WTC11 (cell line): ENCODE measurements around the gene CALHM1. TPM values are rescaled to one million over a fixed set of nuclear protein-coding genes. Genes with fewer than 3 reads are reported as not detected.
"Not testable (repeated sequence)": the region's sequence is repeated elsewhere in the genome, so short reads cannot be mapped to it uniquely, and the experiment has no call there.

Source experiments
- ATAC-seq: fragments of 200-7000 bp; cut with Tn5 transposase; 2 replicates; pipeline ENCODE4 v1.10.0; 2021; ENCODE audit warnings: mild to moderate bottlenecking, moderate library complexity
- CTCF ChIA-PET: fragments of 300-600 bp; sonication (Branson Sonifier 250); formaldehyde crosslinking; loops from one replicate; lab custom pipeline; 2021; ENCODE audit warnings: antibody characterized with exemption; lab: Charles Lee
- POLR2A ChIA-PET: fragments of 350-600 bp; sonication (Branson Sonifier 250); formaldehyde crosslinking; loops from one replicate; lab custom pipeline; 2021; ENCODE audit warnings: antibody characterized with exemption; lab: Charles Lee
- DNase-seq: peaks from one replicate; pipeline ENCODE4 v3.0.0; 2021; ENCODE audit warnings: low spot score
- H3K27ac Mint-ChIP-seq: 2 replicates; pipeline ENCODE4 v1.8.0; 2021; ENCODE audit warnings: mixed read lengths
- H3K27me3 Mint-ChIP-seq: 2 replicates; pipeline ENCODE4 v1.8.0; 2021; ENCODE audit warnings: low read depth, mild to moderate bottlenecking, moderate library complexity, mixed read lengths
- H3K36me3 Mint-ChIP-seq: 2 replicates; pipeline ENCODE4 v1.8.0; 2021; ENCODE audit warnings: mixed read lengths
- H3K4me1 Mint-ChIP-seq: 2 replicates; pipeline ENCODE4 v1.8.0; 2022; ENCODE audit warnings: mixed read lengths
- H3K4me3 Mint-ChIP-seq: 2 replicates; pipeline ENCODE4 v1.8.0; 2021; ENCODE audit warnings: mild to moderate bottlenecking, moderate library complexity, mixed read lengths
- H3K9me3 Mint-ChIP-seq: 2 replicates; pipeline ENCODE4 v1.8.0; 2021; ENCODE audit warnings: mixed read lengths
- AR ChIP-seq: fragments of 250-450 bp; sonication (Bioruptor Pico); IDR thresholded peaks from 2 replicates; pipeline ENCODE4 v1.9.0; 2021; ENCODE audit warnings: mild to moderate bottlenecking
- ATF2 ChIP-seq: sonication (generic); formaldehyde crosslinking; IDR thresholded peaks from 2 replicates; pipeline ENCODE4 v1.8.1; 2022; ENCODE audit warnings: low read depth, missing genetic modification reagents, borderline replicate concordance
- CBFB ChIP-seq: sonication (generic); formaldehyde crosslinking; IDR thresholded peaks from 2 replicates; pipeline ENCODE4 v1.8.1; 2022; ENCODE audit warnings: mild to moderate bottlenecking, low read depth, missing genetic modification reagents
- CDX4 ChIP-seq: fragments of 250-450 bp; sonication (Bioruptor Pico); IDR thresholded peaks from 2 replicates; pipeline ENCODE4 v1.9.0; 2021; ENCODE audit warnings: moderate library complexity, mild to moderate bottlenecking, inconsistent platforms, borderline replicate concordance
- CTCF ChIP-seq: fragments of 200-600 bp; IDR thresholded peaks from 2 replicates; pipeline ENCODE4 v1.8.0; 2022; ENCODE audit warnings: antibody characterized with exemption
- GTF2I ChIP-seq: fragments of 250-450 bp; sonication (Bioruptor Pico); conservative IDR thresholded peaks from 2 replicates; pipeline ENCODE4 v1.4.0; 2021; ENCODE audit warnings: mild to moderate bottlenecking
- HMGA2 ChIP-seq: fragments of 250-450 bp; sonication (Bioruptor Pico); IDR thresholded peaks from 2 replicates; pipeline ENCODE4 v1.4.0; 2021; ENCODE audit warnings: mild to moderate bottlenecking, moderate library complexity
- NFYB ChIP-seq: sonication (generic); formaldehyde crosslinking; conservative IDR thresholded peaks from 2 replicates; pipeline ENCODE4 v1.8.0; 2022; ENCODE audit warnings: low read depth, missing genetic modification reagents
- NR2C2 ChIP-seq: sonication (generic); formaldehyde crosslinking; IDR thresholded peaks from 2 replicates; pipeline ENCODE4 v1.8.0; 2022; ENCODE audit warnings: mild to moderate bottlenecking, missing genetic modification reagents
- NR3C1 ChIP-seq: sonication (generic); formaldehyde crosslinking; conservative IDR thresholded peaks from 2 replicates; pipeline ENCODE4 v1.8.1; 2023; ENCODE audit warnings: low read depth, mild to moderate bottlenecking, missing genetic modification reagents
- PRDM15 ChIP-seq: sonication (generic); formaldehyde crosslinking; IDR thresholded peaks from 2 replicates; pipeline ENCODE4 v1.8.0; 2022; ENCODE audit warnings: missing genetic modification reagents
- PREB ChIP-seq: sonication (generic); formaldehyde crosslinking; IDR thresholded peaks from 2 replicates; pipeline ENCODE4 v1.8.1; 2022; ENCODE audit warnings: mild to moderate bottlenecking, missing genetic modification reagents, moderate library complexity, borderline replicate concordance
- STAT6 ChIP-seq: sonication (generic); formaldehyde crosslinking; conservative IDR thresholded peaks from 2 replicates; pipeline ENCODE4 v1.8.1; 2023; ENCODE audit warnings: mild to moderate bottlenecking, low read depth, missing genetic modification reagents, moderate library complexity
- TEAD4 ChIP-seq: sonication (generic); formaldehyde crosslinking; IDR thresholded peaks from 2 replicates; pipeline ENCODE4 v1.8.0; 2022; ENCODE audit warnings: mild to moderate bottlenecking, missing genetic modification reagents
- USF2 ChIP-seq: sonication (generic); formaldehyde crosslinking; IDR thresholded peaks from 2 replicates; pipeline ENCODE4 v1.8.1; 2023; ENCODE audit warnings: mild to moderate bottlenecking, missing genetic modification reagents, moderate library complexity
- ZBTB21 ChIP-seq: sonication (generic); formaldehyde crosslinking; IDR thresholded peaks from 2 replicates; pipeline ENCODE4 v1.8.1; 2023; ENCODE audit warnings: mild to moderate bottlenecking, missing genetic modification reagents, borderline replicate concordance
- ZNF396 ChIP-seq: fragments of 250-450 bp; sonication (Bioruptor Pico); IDR thresholded peaks from 2 replicates; pipeline ENCODE4 v1.8.0; 2021; ENCODE audit warnings: mild to moderate bottlenecking, moderate library complexity, borderline replicate concordance
- ZNF423 ChIP-seq: fragments of 250-450 bp; sonication (Bioruptor Pico); IDR thresholded peaks from 2 replicates; pipeline ENCODE4 v2.1.2; 2022; ENCODE audit warnings: mild to moderate bottlenecking, moderate library complexity
- ZNF671 ChIP-seq: fragments of 250-450 bp; sonication (Bioruptor Pico); IDR thresholded peaks from 2 replicates; pipeline ENCODE4 v1.8.0; 2021; ENCODE audit warnings: mild to moderate bottlenecking
- total RNA-seq: library from RNA; stranded (reverse); gene quantifications from 3 replicates; pipeline ENCODE4 v1.2.3, GENCODE V29; 2021

The CALHM1 gene
- total RNA-seq, 1 experiment from 2014 or later = 0.39 TPM

GRCh38 chr10:103419101-103419500 lies 39.6 kb downstream of the CALHM1 start (continued):
- TF ChIP-seq STAT6 (CRISPR knock-in tag) = no peak
- no peak for TF ChIP-seq PREB (CRISPR knock-in tag)
- no peak for TF ChIP-seq ZNF423 (CRISPR knock-in tag)
- TF ChIP-seq PRDM15 (CRISPR knock-in tag) = no peak
- TF ChIP-seq NR2C2 (CRISPR knock-in tag) = no peak

- no peak overlapping the region for H3K4me3 Mint-ChIP-seq
- ATAC-seq (no peak), DNase-seq (no peak)
- ChIA-PET POLR2A (no interaction called here), CTCF (interaction anchor here (1.2 to 2.6 kb wide), 5 partner anchors 24 to 68 kb away, joined by 3 to 15 read pairs (median 4); no protein-coding TSS in a partner anchor)
- no peaks in the 10 kb centered on the region for H3K27me3 Mint-ChIP-seq
- H3K27ac Mint-ChIP-seq = no peak overlapping the region
- H3K36me3 Mint-ChIP-seq = peaks cover 92% of the 10 kb centered on the region
- no peak for TF ChIP-seq GTF2I (CRISPR knock-in tag)
- no peak for TF ChIP-seq NR3C1 (CRISPR knock-in tag)
- no peak for TF ChIP-seq USF2 (CRISPR knock-in tag)
- TF ChIP-seq ATF2 (CRISPR knock-in tag) = no peak
- TF ChIP-seq ZNF396 = no peak
- no peak for TF ChIP-seq ZNF671 (CRISPR knock-in tag)
- no peak for TF ChIP-seq CDX4 (CRISPR knock-in tag)
- TF ChIP-seq TEAD4 (CRISPR knock-in tag) = no peak
- no peak for TF ChIP-seq HMGA2 (CRISPR knock-in tag)
- TF ChIP-seq ZBTB21 (CRISPR knock-in tag) = no peak
- TF ChIP-seq CBFB (CRISPR knock-in tag) = no peak
- TF ChIP-seq AR (CRISPR knock-in tag) = no peak
- TF ChIP-seq CTCF = no peak
- TF ChIP-seq NFYB = no peak
- no peaks in the 10 kb centered on the region for H3K9me3 Mint-ChIP-seq
- no peaks in the 10 kb centered on the region for H3K4me1 Mint-ChIP-seq
Measured at GRCh38 chr10:103417601-103418000, 41.1 kb downstream of the CALHM1 start.

GRCh38 chr10:103417148-103417469 lies 41.6 kb downstream of the CALHM1 start:
- CTCF ChIA-PET = interaction anchor here (1.2 to 2.6 kb wide), 6 partner anchors 12 to 69 kb away, joined by 3 to 15 read pairs (median 4); no protein-coding TSS in a partner anchor
- POLR2A ChIA-PET, H3K4me1 Mint-ChIP-seq, H3K27ac Mint-ChIP-seq, H3K4me3 Mint-ChIP-seq, H3K27me3 Mint-ChIP-seq, DNase-seq, ATAC-seq, H3K9me3 Mint-ChIP-seq: not testable (repeated sequence)
- H3K36me3 Mint-ChIP-seq = peaks cover 89% of the 10 kb centered on the region
